Measurements from ENCODE around the gene DUSP7.

The DUSP7 gene

GRCh38 chr3:52015438-52016228 lies 40.7 kb downstream of the DUSP7 start:
- Histone ChIP-seq H3K4me3 (ENCODE audit: low read depth, low read length) (no peak overlapping the region), H3K9me3 (ENCODE audit: severe bottlenecking) (no peaks in the 10 kb centered on the region), H3K27ac (peak overlapping the region; percentile 20), H3K27me3 (ENCODE audit: insufficient read depth, low read depth, severe bottlenecking) (no peaks in the 10 kb centered on the region), H3K36me3 (no peaks in the 10 kb centered on the region)
- DNase-seq, result no peak
- no peak for TF ChIP-seq CTCF (IDR thresholded peaks at IDR 0.05; ENCODE audit: low read depth, low read length)

GRCh38 chr3:52014613-52015012 lies 41.8 kb downstream of the DUSP7 start:
- H3K9me3 ChIP-seq (ENCODE audit: severe bottlenecking), result no peaks in the 10 kb centered on the region
- H3K36me3 ChIP-seq, result no peaks in the 10 kb centered on the region
- TF ChIP-seq CTCF (IDR thresholded peaks at IDR 0.05; ENCODE audit: low read depth, low read length), result peak; percentile 90
- H3K27me3 ChIP-seq (ENCODE audit: insufficient read depth, low read depth, severe bottlenecking), result no peaks in the 10 kb centered on the region
- H3K27ac ChIP-seq, result no peak overlapping the region
- H3K4me3 ChIP-seq (ENCODE audit: low read depth, low read length), result no peak overlapping the region
- peak; percentile 79 for DNase-seq

GRCh38 chr3:52013802-52014598 lies 42.4 kb downstream of the DUSP7 start:
- Histone ChIP-seq H3K36me3 (no peaks in the 10 kb centered on the region), H3K9me3 (ENCODE audit: severe bottlenecking) (no peaks in the 10 kb centered on the region), H3K27me3 (ENCODE audit: insufficient read depth, low read depth, severe bottlenecking) (no peaks in the 10 kb centered on the region), H3K27ac (no peak overlapping the region), H3K4me3 (ENCODE audit: low read depth, low read length) (no peak overlapping the region)
- DNase-seq, result no peak
- peak; percentile 56 for TF ChIP-seq CTCF (IDR thresholded peaks at IDR 0.05; ENCODE audit: low read depth, low read length)

- no peak for DNase-seq
- TF ChIP-seq CTCF (IDR thresholded peaks at IDR 0.05; ENCODE audit: low read depth, low read length), result no peak
- no peak overlapping the region for H3K27ac ChIP-seq
These were observed 43.7 kb downstream of the DUSP7 start for GRCh38 chr3:52012699-52013098.

GRCh38 chr3:52010431-52010830 lies 45.9 kb downstream of the DUSP7 start:
- TF ChIP-seq CTCF (IDR thresholded peaks at IDR 0.05; ENCODE audit: low read depth, low read length), result no peak
- Histone ChIP-seq H3K27me3 (ENCODE audit: insufficient read depth, low read depth, severe bottlenecking) (no peaks in the 10 kb centered on the region), H3K4me3 (ENCODE audit: low read depth, low read length) (no peak overlapping the region), H3K27ac (no peak overlapping the region), H3K9me3 (ENCODE audit: severe bottlenecking) (no peaks in the 10 kb centered on the region), H3K36me3 (no peaks in the 10 kb centered on the region)
- DNase-seq, result peak; percentile 43

More at GRCh38 chr3:52012699-52013098, 43.7 kb downstream of the DUSP7 start:
- Histone ChIP-seq H3K27me3 (ENCODE audit: insufficient read depth, low read depth, severe bottlenecking) (no peaks in the 10 kb centered on the region), H3K9me3 (ENCODE audit: severe bottlenecking) (no peaks in the 10 kb centered on the region), H3K36me3 (no peaks in the 10 kb centered on the region), H3K4me3 (ENCODE audit: low read depth, low read length) (no peak overlapping the region)

All from WERI-Rb-1 (cell line).